AG04449 (cell line): Measurements from ENCODE around the gene ARHGAP15.

Experiments
- CTCF ChIA-PET: fragments of 350-600 bp; formaldehyde crosslinking; extraction: SDS; loops from one replicate; lab custom pipeline; 2021; ENCODE audit warnings: antibody characterized with exemption; lab: Yijun Ruan, JAX
- POLR2A ChIA-PET: fragments of 400-600, 350-600 bp; formaldehyde crosslinking; extraction: SDS; loops from one replicate; lab custom pipeline; 2020; ENCODE audit warnings: antibody characterized with exemption, inconsistent platforms; lab: Yijun Ruan, JAX
- DNase-seq: peaks from one replicate; pipeline ENCODE4 v3.0.0-alpha.2; 2010; ENCODE audit warnings: low read depth, low spot score
- H3K4me3 ChIP-seq: 2 replicates; pipeline ENCODE4 v1.5.1; 2011; ENCODE audit warnings: low read depth, mild to moderate bottlenecking, control low read depth, low read length
- TF ChIP-seq, protein P1 (sequence below): IDR thresholded peaks from one replicate; pipeline ENCODE4 v1.5.1; 2011; ENCODE audit warnings: mild to moderate bottlenecking, moderate library complexity, low read length, control low read depth, inconsistent platforms; ENCODE audit not compliant: insufficient read depth; ENCODE audit errors: missing control alignments

ARHGAP15 gene

DNA sequence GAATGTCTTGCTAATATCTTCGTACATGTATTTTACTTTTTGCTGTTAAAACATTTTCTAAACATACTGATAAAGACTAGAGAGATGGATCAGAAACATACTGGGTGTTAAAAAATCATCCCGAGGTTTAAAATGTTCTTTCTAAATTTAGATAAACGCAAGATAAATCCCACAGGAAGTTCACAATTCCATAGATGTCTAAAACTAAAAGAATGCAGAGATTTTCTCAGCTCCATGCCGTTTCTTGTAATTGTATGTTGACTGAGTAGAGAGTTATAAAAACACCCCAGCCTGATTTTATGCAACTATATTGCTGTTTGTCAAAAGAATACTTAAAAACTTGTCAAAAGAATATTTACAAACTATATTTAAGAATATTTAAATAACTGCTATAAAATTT is 455.7 kb downstream of the ARHGAP15 start:
- TF ChIP-seq, protein P1, sequence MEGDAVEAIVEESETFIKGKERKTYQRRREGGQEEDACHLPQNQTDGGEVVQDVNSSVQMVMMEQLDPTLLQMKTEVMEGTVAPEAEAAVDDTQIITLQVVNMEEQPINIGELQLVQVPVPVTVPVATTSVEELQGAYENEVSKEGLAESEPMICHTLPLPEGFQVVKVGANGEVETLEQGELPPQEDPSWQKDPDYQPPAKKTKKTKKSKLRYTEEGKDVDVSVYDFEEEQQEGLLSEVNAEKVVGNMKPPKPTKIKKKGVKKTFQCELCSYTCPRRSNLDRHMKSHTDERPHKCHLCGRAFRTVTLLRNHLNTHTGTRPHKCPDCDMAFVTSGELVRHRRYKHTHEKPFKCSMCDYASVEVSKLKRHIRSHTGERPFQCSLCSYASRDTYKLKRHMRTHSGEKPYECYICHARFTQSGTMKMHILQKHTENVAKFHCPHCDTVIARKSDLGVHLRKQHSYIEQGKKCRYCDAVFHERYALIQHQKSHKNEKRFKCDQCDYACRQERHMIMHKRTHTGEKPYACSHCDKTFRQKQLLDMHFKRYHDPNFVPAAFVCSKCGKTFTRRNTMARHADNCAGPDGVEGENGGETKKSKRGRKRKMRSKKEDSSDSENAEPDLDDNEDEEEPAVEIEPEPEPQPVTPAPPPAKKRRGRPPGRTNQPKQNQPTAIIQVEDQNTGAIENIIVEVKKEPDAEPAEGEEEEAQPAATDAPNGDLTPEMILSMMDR: no peak
- ChIA-PET CTCF (no interaction called here), POLR2A (no interaction called here)
- no peak for DNase-seq
- H3K4me3 ChIP-seq: no peak overlapping the region

DNA sequence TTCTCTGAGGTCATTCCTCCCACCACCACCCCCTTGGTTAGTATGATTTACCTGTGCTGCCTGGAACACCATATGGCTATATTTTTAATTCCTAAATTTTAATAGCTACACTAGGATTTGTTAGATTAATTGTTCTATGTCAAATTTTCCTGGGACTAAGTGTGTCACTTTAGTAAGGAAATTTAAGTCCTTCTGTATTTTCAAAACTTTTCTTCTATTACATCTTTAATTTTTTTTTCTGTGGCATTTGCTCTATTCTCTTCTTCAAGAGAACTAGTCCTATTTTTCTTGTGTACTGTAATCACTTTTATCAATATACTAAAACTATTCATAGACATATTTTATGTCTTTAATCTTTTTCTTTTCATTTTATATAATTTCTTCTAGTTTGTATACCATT is 456.9 kb downstream of the ARHGAP15 start:
- CTCF ChIA-PET: no interaction called here
- no peak overlapping the region for H3K4me3 ChIP-seq
- TF ChIP-seq, protein P1: no peak
- POLR2A ChIA-PET: no interaction called here
- no peak for DNase-seq

DNA sequence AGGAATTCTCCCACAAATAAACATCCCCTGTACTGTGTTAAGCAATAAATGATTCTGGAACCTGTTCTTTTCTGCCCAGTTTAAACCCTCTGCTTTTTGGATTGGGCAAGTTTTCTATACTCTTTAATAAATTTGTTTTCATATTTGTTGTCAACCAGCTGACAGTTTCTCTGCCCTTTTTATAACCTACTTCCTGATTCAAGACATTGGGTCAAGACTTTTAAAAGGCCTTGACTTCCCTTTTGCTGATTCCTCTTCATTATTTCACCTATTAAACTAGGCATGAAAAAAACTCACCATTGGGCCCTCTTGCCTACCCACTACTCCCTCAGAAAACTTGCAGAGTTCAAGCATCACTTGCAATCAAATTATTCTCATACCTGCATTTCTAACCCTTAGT is 459.5 kb downstream of the ARHGAP15 start:
- ChIA-PET POLR2A (no interaction called here), CTCF (interaction anchor here (0.8 kb wide), 1 partner anchor 13 kb away, joined by 3 read pairs; no protein-coding TSS in a partner anchor)
- no peak overlapping the region for H3K4me3 ChIP-seq
- TF ChIP-seq, protein P1: no peak
- DNase-seq: no peak

DNA sequence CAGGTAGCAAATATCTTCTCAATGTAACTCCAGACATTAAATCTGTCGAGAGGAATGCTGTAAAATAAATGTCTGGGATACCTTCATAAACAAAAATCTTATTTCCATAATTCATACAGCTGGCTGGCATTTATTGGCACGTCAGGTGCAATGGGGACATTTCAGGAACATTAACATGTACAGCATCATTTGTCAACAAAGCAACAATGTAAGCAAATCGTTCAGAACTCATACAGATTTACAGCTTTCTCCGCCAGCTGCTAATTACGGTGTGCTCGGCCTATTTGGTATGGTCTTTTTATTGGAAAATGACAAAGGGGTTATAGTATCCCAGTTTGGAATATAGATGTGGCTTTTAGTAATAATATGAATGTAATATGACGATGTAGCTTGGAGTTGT is 464.9 kb downstream of the ARHGAP15 start:
- TF ChIP-seq, protein P1: no peak
- ChIA-PET CTCF (no interaction called here), POLR2A (no interaction called here)
- H3K4me3 ChIP-seq: no peak overlapping the region
- DNase-seq: no peak

DNA sequence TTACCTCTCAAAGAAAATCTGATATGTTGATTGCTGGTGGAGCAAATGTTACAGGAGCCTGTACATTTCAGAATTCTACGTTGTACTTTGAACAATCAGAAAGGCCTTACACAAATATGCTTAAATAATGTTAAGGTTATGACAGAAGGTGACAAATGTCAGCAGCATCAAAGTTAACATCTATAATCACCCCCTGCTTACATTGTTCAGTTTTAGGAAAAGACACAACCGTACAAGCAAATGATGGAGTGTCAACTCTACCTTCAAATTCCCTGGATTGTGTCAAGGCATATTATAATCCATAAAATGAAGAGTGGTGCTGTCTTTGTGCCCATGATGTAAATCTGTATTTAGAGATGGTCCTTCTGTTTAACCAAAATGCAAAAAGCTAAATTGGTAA is 465.5 kb downstream of the ARHGAP15 start:
- ChIA-PET POLR2A (no interaction called here), CTCF (no interaction called here)
- TF ChIP-seq, protein P1: no peak
- H3K4me3 ChIP-seq: no peak overlapping the region
- no peak for DNase-seq

DNA sequence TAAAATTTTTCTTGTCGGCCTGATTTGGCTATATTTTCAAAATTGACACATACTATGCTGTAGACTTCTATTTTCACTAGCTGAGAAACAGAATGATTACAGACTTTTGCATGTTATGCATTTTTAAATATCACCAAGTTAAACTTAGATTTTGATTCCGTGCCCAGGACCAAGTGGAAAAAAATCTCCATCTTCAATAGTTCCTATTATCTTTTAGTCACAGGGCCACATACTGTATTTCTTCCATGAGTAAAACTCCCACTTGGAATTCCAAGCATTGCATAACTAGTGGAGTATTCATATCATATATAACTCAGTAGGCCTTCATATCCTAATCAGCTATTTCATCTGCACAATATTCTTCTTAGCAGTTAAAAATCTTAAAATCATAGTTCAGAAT is 470.9 kb downstream of the ARHGAP15 start:
- POLR2A ChIA-PET: no interaction called here
- CTCF ChIA-PET: no interaction called here
- peak; percentile 29 for DNase-seq
- H3K4me3 ChIP-seq: no peak overlapping the region
- TF ChIP-seq, protein P1: no peak
